GM13977 (cell line): ENCODE measurements around the gene TRHDE.

Experiments used
- DNase-seq: peaks from one replicate; pipeline ENCODE4 v3.0.0; 2012; ENCODE audit warnings: low spot score
- in situ Hi-C: fragments of 300-500 bp; cut with MboI; formaldehyde crosslinking; loops from one replicate; pipeline ENCODE4 v1.12.0; 2022; ENCODE audit warnings: low sequenced_read_pairs, low pct_unique_long_range_greater_than_20kb, mixed read lengths, inconsistent platforms; ENCODE audit not compliant: unreplicated experiment
- TF ChIP-seq, protein P1 (sequence below): IDR thresholded peaks from 2 replicates; pipeline ENCODE4 v1.5.1; 2012; ENCODE audit warnings: mild to moderate bottlenecking, control low read depth; ENCODE audit not compliant: insufficient read depth; ENCODE audit errors: extremely low read depth, missing control alignments

Gene TRHDE

DNA sequence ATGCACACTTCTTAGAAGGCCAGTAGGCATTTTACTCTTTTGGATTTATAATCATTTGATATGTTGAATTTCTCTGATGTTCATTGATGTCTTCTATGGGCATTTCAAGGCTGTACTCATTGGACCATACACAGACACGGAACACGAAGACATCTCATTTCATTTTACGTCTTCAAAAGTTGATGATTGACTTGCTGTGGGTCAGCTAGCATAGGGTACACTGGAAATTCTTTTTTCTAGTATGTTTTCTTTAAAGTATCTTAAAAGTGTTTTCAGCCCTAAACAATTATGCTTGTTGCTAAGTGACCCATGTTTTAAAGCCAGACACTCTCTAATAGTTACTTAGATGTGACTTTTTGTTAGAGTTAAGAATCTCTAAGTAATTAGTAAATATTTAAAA, 16.3 kb downstream of the TRHDE start:
- in situ Hi-C loops, result no loop called here
- DNase-seq, result no peak
- TF ChIP-seq, protein P1, sequence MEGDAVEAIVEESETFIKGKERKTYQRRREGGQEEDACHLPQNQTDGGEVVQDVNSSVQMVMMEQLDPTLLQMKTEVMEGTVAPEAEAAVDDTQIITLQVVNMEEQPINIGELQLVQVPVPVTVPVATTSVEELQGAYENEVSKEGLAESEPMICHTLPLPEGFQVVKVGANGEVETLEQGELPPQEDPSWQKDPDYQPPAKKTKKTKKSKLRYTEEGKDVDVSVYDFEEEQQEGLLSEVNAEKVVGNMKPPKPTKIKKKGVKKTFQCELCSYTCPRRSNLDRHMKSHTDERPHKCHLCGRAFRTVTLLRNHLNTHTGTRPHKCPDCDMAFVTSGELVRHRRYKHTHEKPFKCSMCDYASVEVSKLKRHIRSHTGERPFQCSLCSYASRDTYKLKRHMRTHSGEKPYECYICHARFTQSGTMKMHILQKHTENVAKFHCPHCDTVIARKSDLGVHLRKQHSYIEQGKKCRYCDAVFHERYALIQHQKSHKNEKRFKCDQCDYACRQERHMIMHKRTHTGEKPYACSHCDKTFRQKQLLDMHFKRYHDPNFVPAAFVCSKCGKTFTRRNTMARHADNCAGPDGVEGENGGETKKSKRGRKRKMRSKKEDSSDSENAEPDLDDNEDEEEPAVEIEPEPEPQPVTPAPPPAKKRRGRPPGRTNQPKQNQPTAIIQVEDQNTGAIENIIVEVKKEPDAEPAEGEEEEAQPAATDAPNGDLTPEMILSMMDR, result no peak

DNA sequence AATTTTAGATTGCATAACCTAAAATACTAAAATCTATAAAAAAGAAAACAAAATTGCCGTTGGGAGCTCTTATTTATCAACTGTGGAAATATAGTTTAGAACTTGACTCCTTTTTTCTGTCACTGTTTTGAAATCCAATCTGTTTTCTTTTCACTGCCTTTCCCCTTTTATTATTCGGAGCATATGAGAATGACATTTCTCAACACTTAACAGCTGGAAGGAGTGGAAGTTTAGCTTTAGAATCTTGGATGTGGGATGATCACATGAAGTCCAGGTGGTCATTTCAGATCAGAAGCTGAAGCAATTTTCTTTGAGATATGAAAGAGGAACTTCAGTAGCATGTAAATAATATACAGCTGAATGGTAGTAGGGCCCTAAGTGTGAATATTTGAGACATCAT, 16.7 kb downstream of the TRHDE start:
- no peak for DNase-seq
- in situ Hi-C loops, result no loop called here
- TF ChIP-seq, protein P1, result no peak

DNA sequence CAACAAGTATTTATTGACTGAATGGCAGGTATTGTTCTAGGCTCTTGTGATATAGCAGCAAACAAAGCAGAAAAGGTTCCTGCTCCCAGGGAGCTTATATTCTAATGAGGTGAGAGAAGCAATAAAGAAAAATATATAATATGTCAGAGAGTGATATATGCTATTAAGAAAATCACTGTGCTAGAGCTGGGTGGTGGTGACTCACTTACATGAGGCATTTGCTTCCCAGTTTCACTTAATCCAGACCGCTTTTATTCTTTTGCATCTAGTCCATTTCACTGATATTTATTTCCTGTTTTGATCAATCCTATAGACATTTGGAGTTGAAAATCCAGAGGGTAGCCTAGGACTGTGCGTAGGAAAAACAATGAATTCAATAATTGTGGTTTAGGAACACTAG, 17.5 kb downstream of the TRHDE start:
- TF ChIP-seq, protein P1, result no peak
- in situ Hi-C loops, result no loop called here
- no peak for DNase-seq

DNA sequence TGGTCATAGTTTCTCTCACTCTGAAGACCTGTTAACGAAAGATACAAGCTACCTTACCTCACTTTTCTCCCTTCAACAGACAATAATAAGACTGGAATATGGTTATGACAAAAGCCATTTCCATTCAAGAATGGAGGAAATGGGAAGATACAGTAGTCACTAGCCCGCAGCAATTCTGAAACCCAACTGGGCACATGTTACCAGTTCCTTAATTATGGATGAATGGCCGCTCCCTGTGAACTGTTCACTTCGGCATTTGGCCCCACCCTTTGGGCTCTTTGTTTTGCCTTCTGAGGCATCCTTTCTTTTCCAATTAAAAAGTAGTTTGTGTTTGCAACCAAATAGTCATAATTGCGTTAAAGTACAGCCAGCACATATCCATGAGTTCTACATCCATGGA, 19.0 kb downstream of the TRHDE start:
- in situ Hi-C loops, result no loop called here
- TF ChIP-seq, protein P1, result no peak
- no peak for DNase-seq

DNA sequence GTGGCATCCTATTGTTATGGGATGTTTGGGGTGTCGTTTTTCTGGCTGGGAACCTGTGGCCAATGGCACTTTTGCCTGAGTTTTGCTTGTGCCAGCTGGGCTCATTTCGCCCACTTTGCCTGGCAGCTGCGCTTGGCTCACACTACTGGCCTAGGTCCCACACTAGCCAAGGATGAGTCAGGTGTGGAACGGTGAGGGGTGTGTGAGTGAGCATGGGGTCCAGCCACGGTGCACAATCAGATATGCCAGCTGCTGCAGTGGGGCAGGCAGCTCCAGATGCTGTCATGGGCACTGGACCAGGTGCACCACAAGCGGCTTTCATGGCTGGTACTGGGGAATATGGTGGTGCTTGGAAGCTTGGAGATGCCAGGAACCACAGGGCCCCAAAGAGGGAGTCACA, 21.5 kb downstream of the TRHDE start:
- no peak for DNase-seq
- in situ Hi-C loops, result no loop called here
- TF ChIP-seq, protein P1, result no peak

DNA sequence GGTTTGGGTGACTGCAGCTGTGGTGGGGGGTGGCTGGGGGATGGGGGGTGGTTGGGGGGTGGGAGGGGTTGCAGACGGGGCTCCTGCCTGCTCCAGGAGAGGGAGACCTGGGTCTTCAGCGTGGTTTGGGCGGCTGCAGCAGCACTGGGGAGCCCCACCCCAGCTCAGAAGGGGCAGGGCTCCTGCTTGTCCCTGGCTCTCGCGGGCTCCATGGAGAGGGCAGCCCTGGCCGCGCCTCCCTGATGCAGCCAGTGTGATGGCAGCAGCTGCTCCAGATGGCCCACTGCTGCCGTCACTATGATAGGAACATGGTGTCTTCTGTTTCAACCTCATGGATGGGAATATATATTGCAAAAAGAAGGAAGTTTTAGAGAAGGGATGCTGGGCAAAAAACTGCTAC, 22.9 kb downstream of the TRHDE start:
- TF ChIP-seq, protein P1, result no peak
- in situ Hi-C loops, result no loop called here
- DNase-seq, result no peak

DNA sequence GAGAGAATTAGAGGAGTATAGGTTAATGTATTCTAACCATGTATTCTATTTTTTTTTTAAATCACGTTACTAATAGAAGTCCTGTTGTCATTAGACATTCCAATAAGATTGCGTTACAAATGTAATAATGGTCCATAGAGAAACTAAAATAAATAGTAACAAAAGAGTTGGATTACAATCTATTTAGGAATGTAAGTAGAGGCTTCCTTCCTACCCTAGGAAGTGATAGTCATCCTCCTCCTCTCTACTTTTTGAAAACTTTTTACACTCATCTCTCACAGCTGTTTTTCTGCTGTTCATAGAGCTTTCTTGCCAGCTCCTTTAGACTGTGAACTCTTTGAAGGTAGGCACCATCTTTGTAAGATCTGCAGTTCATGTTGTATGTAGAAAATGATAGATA, 23.6 kb downstream of the TRHDE start:
- TF ChIP-seq, protein P1, result no peak
- in situ Hi-C loops, result no loop called here
- DNase-seq, result no peak
